Mesodermal cell (in vitro differentiated cells): ENCODE results near the gene ABR.
A peak's percentile ranks its signal among the peaks of the same experiment; 100 is the strongest.
"Not testable (repeated sequence)": the region's sequence is repeated elsewhere in the genome, so short reads cannot be mapped to it uniquely, and the experiment has no call there.

Experiments used
- H3K27ac ChIP-seq: 2 replicates; pipeline ENCODE4 v1.7.0; 2013; ENCODE audit warnings: mild to moderate bottlenecking, low read depth, low read length, moderate library complexity; ENCODE audit not compliant: severe bottlenecking
- H3K36me3 ChIP-seq: 2 replicates; pipeline ENCODE4 v1.7.1; 2013; ENCODE audit warnings: mild to moderate bottlenecking, low read length, moderate library complexity; ENCODE audit not compliant: control insufficient read depth, insufficient read depth
- H3K4me1 ChIP-seq: one replicate; pipeline ENCODE4 v1.7.1; 2013; ENCODE audit warnings: mild to moderate bottlenecking, low read length; ENCODE audit not compliant: insufficient read depth, control insufficient read depth, poor library complexity, severe bottlenecking
- H3K4me3 ChIP-seq: 2 replicates; pipeline ENCODE4 v1.7.0; 2013; ENCODE audit warnings: low read length, control low read depth, mild to moderate bottlenecking; ENCODE audit not compliant: insufficient read depth, poor library complexity, severe bottlenecking; ENCODE audit errors: extremely low read depth
- H3K9me3 ChIP-seq: 2 replicates; pipeline ENCODE4 v1.7.1; 2013; ENCODE audit warnings: mild to moderate bottlenecking, low read length, moderate library complexity; ENCODE audit not compliant: control insufficient read depth
- WGBS, 2 experiments: methylation state at CpG; one replicate each; pipeline ENCODE4 v1.1.5; 2013; ENCODE audit warnings: missing lambda C conversion rate in 2 of 2; ENCODE audit not compliant: insufficient coverage in 2 of 2; 5-methylcytosine and 5-hydroxymethylcytosine counted together

Gene ABR

DNA sequence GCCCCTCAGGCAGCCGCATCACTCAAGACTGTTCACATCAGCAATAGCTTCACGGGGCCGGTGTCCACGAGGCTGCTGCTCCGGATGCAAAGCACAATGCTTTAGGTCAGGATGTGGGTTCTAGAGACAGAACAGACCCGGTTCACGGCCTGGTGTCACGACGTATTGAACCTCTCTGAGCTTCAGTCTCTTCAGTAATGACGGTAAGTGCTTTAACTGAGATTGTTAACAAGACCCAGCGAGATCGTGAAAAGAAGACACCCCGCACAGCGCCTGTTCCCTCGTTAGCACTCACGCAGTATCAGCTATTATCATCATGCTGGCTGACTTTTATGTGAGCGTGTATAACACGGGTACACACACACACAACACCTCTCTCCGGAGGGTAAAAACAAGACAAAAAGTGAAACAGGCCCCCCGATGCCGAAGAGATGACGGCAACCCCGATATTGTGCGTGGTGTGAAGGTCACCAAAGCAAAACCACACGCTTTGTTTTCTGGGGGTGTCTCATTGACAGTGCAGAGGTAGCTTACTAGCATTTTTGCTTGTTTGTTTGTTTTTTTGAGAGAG, 21.4 kb upstream of the ABR start:
- H3K36me3 ChIP-seq, result no peaks in the 10 kb centered on the region
- H3K27ac ChIP-seq, result no peak overlapping the region
- H3K4me3 ChIP-seq, result no peak overlapping the region
- H3K4me1 ChIP-seq, result peaks cover 11% of the 10 kb centered on the region
- WGBS, 2 experiments, result 87 to 93% methylated on average over 18 to 22 of the region's 25 CpGs
- no peaks in the 10 kb centered on the region for H3K9me3 ChIP-seq

- peaks cover 11% of the 10 kb centered on the region for H3K4me1 ChIP-seq
- H3K9me3 ChIP-seq, H3K27ac ChIP-seq, H3K4me3 ChIP-seq, H3K36me3 ChIP-seq: not testable (repeated sequence)
- 90 to 95% methylated on average over 7 to 9 of the region's 10 CpGs for WGBS, 2 experiments
These were observed 19.5 kb upstream of the ABR start for GRCh38 chr17:1199271-1199743.

DNA sequence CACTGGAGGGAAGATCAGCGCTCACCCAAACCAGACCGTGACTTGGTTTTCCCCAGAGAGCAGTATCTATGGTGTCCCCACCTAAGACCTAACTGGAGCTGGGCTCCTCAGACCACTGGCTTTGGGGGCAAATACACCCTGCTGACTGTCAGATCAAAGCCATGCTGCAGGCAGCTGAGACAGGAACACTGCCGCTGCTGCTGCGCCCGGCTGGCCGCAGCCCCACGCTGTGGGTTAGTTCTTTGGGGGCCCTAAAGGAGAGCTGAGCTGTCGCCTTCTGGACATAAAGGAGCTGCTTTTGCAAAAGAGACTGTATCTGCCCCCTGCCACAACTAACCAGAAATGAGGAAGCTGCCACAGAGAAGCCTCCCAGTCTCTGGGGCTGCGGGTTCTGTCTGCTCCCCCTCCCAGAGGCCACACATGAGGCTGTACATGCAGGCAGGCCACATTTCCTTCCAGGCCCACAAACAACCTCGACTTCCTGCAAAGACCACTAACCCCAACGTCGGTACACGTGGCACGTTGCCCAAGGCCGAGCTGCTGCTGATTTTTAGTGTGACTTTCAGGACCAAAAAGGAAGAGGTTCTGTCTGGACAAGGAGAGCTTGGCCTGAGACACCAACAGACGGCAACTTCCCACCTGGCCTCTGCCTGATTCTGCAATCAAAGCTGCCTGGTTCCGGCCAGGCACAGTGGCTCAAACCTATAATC, 18.2 kb upstream of the ABR start:
- WGBS, 2 experiments, result 75 to 77% methylated on average over 16 of the region's 17 CpGs
- Histone ChIP-seq H3K4me3 (no peak overlapping the region), H3K27ac (peak overlapping the region; percentile 45), H3K36me3 (no peaks in the 10 kb centered on the region), H3K9me3 (no peaks in the 10 kb centered on the region), H3K4me1 (peaks cover 11% of the 10 kb centered on the region)

- no peaks in the 10 kb centered on the region for H3K9me3 ChIP-seq
- H3K4me1 ChIP-seq, result peaks cover 11% of the 10 kb centered on the region
- H3K4me3 ChIP-seq, result no peak overlapping the region
- H3K36me3 ChIP-seq, result no peaks in the 10 kb centered on the region
- no peak overlapping the region for H3K27ac ChIP-seq
- 76 to 90% methylated on average over 2 to 3 of the region's 3 CpGs for WGBS, 2 experiments
These were observed 17.6 kb upstream of the ABR start for GRCh38 chr17:1197379-1197778.

- Histone ChIP-seq H3K4me1 (peaks cover 11% of the 10 kb centered on the region), H3K4me3 (no peak overlapping the region), H3K36me3 (no peaks in the 10 kb centered on the region), H3K27ac (no peak overlapping the region), H3K9me3 (no peaks in the 10 kb centered on the region)
- 92% methylated on average over 14 of the region's 14 CpGs for WGBS, 2 experiments
These were observed 17.2 kb upstream of the ABR start for GRCh38 chr17:1196946-1197345.

DNA sequence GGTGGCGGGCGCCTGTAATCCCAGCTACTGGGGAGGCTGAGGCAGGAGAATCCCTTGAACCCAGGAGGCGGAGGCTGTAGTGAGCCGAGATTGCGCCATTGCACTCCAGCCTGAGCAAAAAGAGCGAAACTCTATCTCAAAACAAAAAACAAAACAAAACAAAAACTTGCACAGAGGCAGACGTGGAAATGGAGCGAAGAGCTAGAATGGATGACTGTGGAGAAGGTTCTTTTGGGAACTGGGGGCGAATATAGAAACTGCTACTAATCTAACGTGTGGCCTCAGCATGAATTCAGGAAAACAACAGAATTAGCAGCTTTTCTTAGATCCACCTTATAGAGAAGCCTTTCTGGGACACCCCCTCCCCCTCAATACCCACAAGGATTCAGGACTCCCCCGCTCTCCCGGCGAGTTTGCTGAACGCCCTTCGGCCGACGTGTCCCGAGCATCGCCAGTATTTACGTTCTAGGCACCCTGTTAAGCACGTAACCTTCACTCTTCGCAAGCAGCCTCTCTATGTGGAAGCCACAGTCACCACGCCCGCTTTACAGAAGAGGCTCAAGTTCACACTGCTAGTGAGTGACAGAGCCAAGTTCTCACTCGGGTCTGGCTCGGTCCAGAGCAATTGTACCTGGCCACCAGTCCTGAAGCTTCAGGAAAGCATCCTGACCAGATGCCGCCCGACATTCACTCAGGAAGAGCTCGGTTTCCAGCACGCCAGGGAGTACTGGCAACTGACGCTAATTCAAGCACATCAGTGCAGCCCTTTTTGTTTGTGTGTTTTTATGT, 13.3 kb upstream of the ABR start:
- no peak overlapping the region for H3K27ac ChIP-seq
- 84 to 93% methylated on average over 21 to 29 of the region's 31 CpGs for WGBS, 2 experiments
- H3K9me3 ChIP-seq, result no peaks in the 10 kb centered on the region
- peaks cover 11% of the 10 kb centered on the region for H3K4me1 ChIP-seq
- H3K4me3 ChIP-seq, result no peak overlapping the region
- no peaks in the 10 kb centered on the region for H3K36me3 ChIP-seq

DNA sequence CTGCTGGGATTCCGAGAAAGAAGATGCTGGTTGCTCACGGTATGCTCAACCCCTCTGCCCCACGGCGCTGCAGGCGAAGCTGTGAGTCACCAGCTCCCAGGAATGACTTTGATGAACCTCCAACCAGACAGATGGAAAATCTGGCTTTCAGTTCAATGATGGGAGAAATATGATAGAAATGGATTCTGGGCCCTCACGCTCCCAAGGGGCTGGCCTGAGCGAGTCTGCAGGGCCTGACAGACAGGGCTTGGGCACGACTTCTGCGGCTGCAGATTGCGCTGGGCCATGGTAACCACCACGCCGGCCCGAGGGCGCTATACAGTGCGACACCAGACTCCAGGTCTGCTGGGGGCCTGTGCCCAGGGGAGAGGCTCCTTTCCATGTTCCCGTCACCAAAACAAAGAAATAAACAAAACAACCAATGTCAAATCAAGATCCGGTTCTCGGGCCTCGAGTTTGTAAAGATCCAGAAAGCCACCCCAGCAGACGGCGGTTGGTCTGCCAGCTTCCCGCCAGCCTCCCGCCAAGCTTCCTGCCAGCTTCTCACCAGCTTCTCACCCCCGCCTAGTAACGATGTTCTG, 11.1 kb upstream of the ABR start:
- no peak overlapping the region for H3K27ac ChIP-seq
- H3K9me3 ChIP-seq, result no peaks in the 10 kb centered on the region
- H3K4me1 ChIP-seq, result peaks cover 6% of the 10 kb centered on the region
- H3K4me3 ChIP-seq, result no peak overlapping the region
- H3K36me3 ChIP-seq, result no peaks in the 10 kb centered on the region
- WGBS, 2 experiments, result 91 to 92% methylated on average over 21 to 23 of the region's 25 CpGs

GRCh38 chr17:1188812-1189504, 9.2 kb upstream of the ABR start:
- Histone ChIP-seq H3K9me3 (no peaks in the 10 kb centered on the region), H3K4me3 (no peak overlapping the region), H3K4me1 (peaks cover 6% of the 10 kb centered on the region), H3K27ac (no peak overlapping the region), H3K36me3 (no peaks in the 10 kb centered on the region)
- 90 to 93% methylated on average over 19 to 20 of the region's 20 CpGs for WGBS, 2 experiments

GRCh38 chr17:1186923-1187771, 7.4 kb upstream of the ABR start:
- no peaks in the 10 kb centered on the region for H3K9me3 ChIP-seq
- no peaks in the 10 kb centered on the region for H3K36me3 ChIP-seq
- peaks cover 6% of the 10 kb centered on the region for H3K4me1 ChIP-seq
- H3K4me3 ChIP-seq, result no peak overlapping the region
- 30 to 32% methylated on average over 27 to 32 of the region's 34 CpGs for WGBS, 2 experiments
- H3K27ac ChIP-seq, result no peak overlapping the region
